ENCODE data around the gene CERK. TPM values are rescaled to one million over a fixed set of nuclear protein-coding genes. Genes with fewer than 3 reads are reported as not detected.

Gene CERK
- total and polyA plus RNA-seq, 7 experiments from 2014 or later: 40.4 to 138 (median 67.5) TPM

DNA sequence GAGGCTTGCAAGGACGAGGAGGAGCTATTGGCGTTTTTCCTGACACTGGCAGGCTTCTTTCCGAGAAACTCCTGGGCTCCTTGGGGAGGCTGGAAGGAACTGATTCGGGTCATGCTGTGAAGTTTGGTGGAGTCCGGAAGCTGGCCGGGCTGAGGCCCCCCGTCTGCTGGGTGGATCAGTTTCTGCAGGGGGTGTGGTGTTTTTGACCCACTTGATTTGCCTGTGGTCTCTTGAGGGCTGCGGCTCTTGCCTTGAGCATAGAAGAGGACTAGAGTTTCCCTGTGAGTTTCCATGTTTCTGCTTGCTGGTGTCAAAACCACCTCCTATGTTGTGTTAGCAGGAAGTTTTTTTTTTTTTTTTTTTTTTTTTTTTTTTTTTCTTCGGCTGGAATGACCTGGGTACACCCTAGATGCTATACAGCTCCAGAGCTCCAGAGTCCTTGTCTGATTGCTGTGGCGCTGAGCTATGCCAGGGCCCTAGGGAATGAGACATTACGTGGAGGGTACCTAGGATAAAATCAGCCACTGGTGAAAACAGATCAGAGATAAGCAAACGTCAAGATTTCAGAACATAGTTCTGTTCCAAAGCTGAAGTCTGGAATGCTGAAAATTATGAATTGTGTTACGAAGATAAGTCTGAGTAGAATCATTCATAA is 25.1 kb upstream of the CERK start:
- peaks cover 0 to 5% (median 0%) of the 10 kb centered on the region in 3 experiments for H3K36me3 ChIP-seq (ENCODE audit: control insufficient read depth in 2 of 3, insufficient read depth in 3 of 3, low read length in 3 of 3)
- no peaks in the 10 kb centered on the region for H3K27me3 ChIP-seq (ENCODE audit: control insufficient read depth in 2 of 2, insufficient read depth in 2 of 2, low read length in 2 of 2)
- peaks cover 53 to 79% (median 69%) of the 10 kb centered on the region in 7 donors for H3K4me1 Mint-ChIP-seq
- DNase-seq (peak in 7 of 9 donors; percentile 18 to 42 (median 25)), ATAC-seq (peak; percentile 38)
- peaks cover 0 to 13% (median 6%) of the 10 kb centered on the region in 5 donors for H3K36me3 Mint-ChIP-seq
- H3K4me3 Mint-ChIP-seq: peak overlapping the region; percentile 97 to 100 (median 99)
- peaks cover 31 to 34% of the 10 kb centered on the region in 2 donors for H3K4me1 ChIP-seq (ENCODE audit: control insufficient read depth in 2 of 2, insufficient read depth in 2 of 2, low read length in 2 of 2)
- peak overlapping the region; percentile 99 for H3K4me3 ChIP-seq (ENCODE audit: low read length)
- peak overlapping the region; percentile 97 to 100 (median 100) for H3K27ac Mint-ChIP-seq
- peak overlapping the region; percentile 99 for H3K27ac ChIP-seq (ENCODE audit: low read depth, low read length)
- no peaks in the 10 kb centered on the region for H3K9me3 ChIP-seq (ENCODE audit: control insufficient read depth in 2 of 3, low read length in 3 of 3)
- intact Hi-C loops (cut with micrococcal nuclease): no loop called here
- ChIA-PET CTCF (interaction anchor here (0.9 to 2.0 kb wide), 8 partner anchors 11 to 200 kb away, joined by 3 to 9 read pairs (median 6); no protein-coding TSS in a partner anchor), POLR2A (interaction anchor here (0.6 to 9.4 kb wide), 15 partner anchors 9 to 727 kb away, joined by 3 to 255 read pairs (median 10); partner anchors contain the start of gene CERK)
- H3K27me3 Mint-ChIP-seq: no peaks in the 10 kb centered on the region
- peaks cover 0 to 2% (median 0%) of the 10 kb centered on the region in 11 donors for H3K9me3 Mint-ChIP-seq

- no peaks in the 10 kb centered on the region for H3K27me3 Mint-ChIP-seq
- ChIA-PET CTCF (interaction anchor here (0.7 to 2.0 kb wide), 10 partner anchors 11 to 199 kb away, joined by 3 to 9 read pairs (median 4); no protein-coding TSS in a partner anchor), POLR2A (interaction anchor here (0.9 to 9.4 kb wide), 17 partner anchors 10 to 727 kb away, joined by 3 to 255 read pairs (median 6); partner anchors contain the start of gene CERK)
- peak within 1 kb of the TSS; percentile 97 to 100 (median 99) for H3K4me3 Mint-ChIP-seq
- Histone ChIP-seq H3K27me3 (ENCODE audit: control insufficient read depth in 2 of 2, insufficient read depth in 2 of 2, low read length in 2 of 2) (no peaks in the 10 kb centered on the region), H3K36me3 (ENCODE audit: control insufficient read depth in 2 of 3, insufficient read depth in 3 of 3, low read length in 3 of 3) (peaks cover 0 to 5% (median 0%) of the 10 kb centered on the region in 3 experiments), H3K27ac (ENCODE audit: low read depth, low read length) (peak within 1 kb of the TSS; percentile 99), H3K4me1 (ENCODE audit: control insufficient read depth in 2 of 2, insufficient read depth in 2 of 2, low read length in 2 of 2) (peaks cover 28 to 31% of the 10 kb centered on the region in 2 donors), H3K4me3 (ENCODE audit: low read length) (peak within 1 kb of the TSS; percentile 99), H3K9me3 (ENCODE audit: control insufficient read depth in 2 of 3, low read length in 3 of 3) (no peaks in the 10 kb centered on the region)
- intact Hi-C loops (cut with micrococcal nuclease): loop anchor here (1.0 kb wide), 5 partner anchors 13 to 199 kb away; partner anchors contain the start of gene CERK (in 1 of the 2)
- H3K4me1 Mint-ChIP-seq: peaks cover 46 to 74% (median 63%) of the 10 kb centered on the region in 7 donors
- DNase-seq: peak; percentile 89 to 95 (median 93)
- H3K27ac Mint-ChIP-seq: peak within 1 kb of the TSS; percentile 97 to 100 (median 100)
- peaks cover 0 to 2% (median 0%) of the 10 kb centered on the region in 11 donors for H3K9me3 Mint-ChIP-seq
- H3K36me3 Mint-ChIP-seq: peaks cover 0 to 12% (median under 1%) of the 10 kb centered on the region in 5 donors
- peak; percentile 93 for ATAC-seq
Observed at GRCh38 chr22:46762238-46763050, 24.4 kb upstream of the CERK start, which contains the start of gene TBC1D22A. TSS of gene TBC1D22A (plus strand) at chr22:46762650. CDS start at chr22:46762787, 137 bp downstream.

GRCh38 chr22:46761539-46762237 is 23.6 kb upstream of the CERK start:
- ChIA-PET POLR2A (interaction anchor here (1.0 to 9.4 kb wide), 14 partner anchors 11 to 198 kb away, joined by 3 to 255 read pairs (median 10); partner anchors contain the start of gene CERK), CTCF (interaction anchor here (0.7 to 2.0 kb wide), 14 partner anchors 12 to 198 kb away, joined by 3 to 9 read pairs (median 4); partner anchors contain the start of gene CERK)
- DNase-seq (no peak), ATAC-seq (no peak)
- Mint-ChIP-seq H3K4me1 (peaks cover 38 to 74% (median 63%) of the 10 kb centered on the region in 7 donors), H3K9me3 (peaks cover 0 to 9% (median under 1%) of the 10 kb centered on the region in 11 donors), H3K36me3 (peaks cover 0 to 11% (median 0%) of the 10 kb centered on the region in 5 donors), H3K27me3 (no peaks in the 10 kb centered on the region), H3K4me3 (peak overlapping the region; percentile 97 to 100 (median 99)), H3K27ac (peak overlapping the region; percentile 97 to 100 (median 100))
- H3K4me3 ChIP-seq (ENCODE audit: low read length): peak overlapping the region; percentile 99
- H3K9me3 ChIP-seq (ENCODE audit: control insufficient read depth in 2 of 3, low read length in 3 of 3): peaks cover 0 to under 1% (median 0%) of the 10 kb centered on the region in 3 experiments
- H3K36me3 ChIP-seq (ENCODE audit: control insufficient read depth in 2 of 3, insufficient read depth in 3 of 3, low read length in 3 of 3): peaks cover 0 to 5% (median 0%) of the 10 kb centered on the region in 3 experiments
- H3K27ac ChIP-seq (ENCODE audit: low read depth, low read length): peak overlapping the region; percentile 99
- H3K4me1 ChIP-seq (ENCODE audit: control insufficient read depth in 2 of 2, insufficient read depth in 2 of 2, low read length in 2 of 2): peaks cover 24 to 31% of the 10 kb centered on the region in 2 donors
- intact Hi-C loops (cut with micrococcal nuclease): loop anchor here (1.0 kb wide), 5 partner anchors 12 to 198 kb away; partner anchors contain the start of gene CERK (in 1 of the 2)
- H3K27me3 ChIP-seq (ENCODE audit: control insufficient read depth in 2 of 2, insufficient read depth in 2 of 2, low read length in 2 of 2): no peaks in the 10 kb centered on the region

DNA sequence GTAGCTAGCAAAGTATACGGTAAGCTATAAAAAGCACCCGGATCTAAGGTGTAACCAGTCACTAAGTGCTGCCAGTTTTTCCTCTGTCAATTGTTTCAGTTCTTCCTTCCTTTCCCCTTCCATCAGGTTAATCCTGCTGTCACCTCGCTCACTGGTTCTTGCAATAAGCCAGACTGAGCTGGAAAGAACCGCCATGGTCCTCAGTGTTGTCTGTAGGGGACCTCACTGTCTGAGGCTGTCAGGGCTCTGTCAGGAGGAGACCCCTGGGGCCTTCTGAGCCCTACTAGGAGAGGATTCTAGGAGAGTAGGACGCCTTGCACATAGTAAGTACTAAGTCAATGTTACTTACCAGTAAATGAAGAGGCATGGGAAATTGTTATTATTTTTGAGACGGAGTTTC is 23.0 kb upstream of the CERK start:
- Mint-ChIP-seq H3K9me3 (peaks cover 3 to 15% (median 5%) of the 10 kb centered on the region in 11 donors), H3K4me1 (peaks cover 41 to 74% (median 65%) of the 10 kb centered on the region in 7 donors), H3K36me3 (peaks cover 0 to 16% (median 4%) of the 10 kb centered on the region in 5 donors), H3K27ac (peak overlapping the region; percentile 85 to 100 (median 97)), H3K4me3 (peak overlapping the region; percentile 97 to 100 (median 99)), H3K27me3 (no peaks in the 10 kb centered on the region)
- intact Hi-C loops (cut with micrococcal nuclease): no loop called here
- CTCF ChIA-PET: interaction anchor here (0.8 to 1.6 kb wide), 5 partner anchors 22 to 40 kb away, joined by 3 to 9 read pairs (median 3); partner anchors contain the start of gene CERK
- H3K27me3 ChIP-seq (ENCODE audit: control insufficient read depth in 2 of 2, insufficient read depth in 2 of 2, low read length in 2 of 2): no peaks in the 10 kb centered on the region
- peaks cover 24 to 31% of the 10 kb centered on the region in 2 donors for H3K4me1 ChIP-seq (ENCODE audit: control insufficient read depth in 2 of 2, insufficient read depth in 2 of 2, low read length in 2 of 2)
- H3K4me3 ChIP-seq (ENCODE audit: low read length): no peak overlapping the region
- ATAC-seq: no peak
- POLR2A ChIA-PET: interaction anchor here (1.0 to 9.4 kb wide), 6 partner anchors 13 to 43 kb away, joined by 3 to 255 read pairs (median 6); partner anchors contain the start of gene CERK
- H3K36me3 ChIP-seq (ENCODE audit: control insufficient read depth in 2 of 3, insufficient read depth in 3 of 3, low read length in 3 of 3): peaks cover 0 to 5% (median 0%) of the 10 kb centered on the region in 3 experiments
- no peak for DNase-seq
- H3K9me3 ChIP-seq (ENCODE audit: control insufficient read depth in 2 of 3, low read length in 3 of 3): peaks cover 0 to 6% (median 0%) of the 10 kb centered on the region in 3 experiments
- H3K27ac ChIP-seq (ENCODE audit: low read depth, low read length): peak overlapping the region; percentile 99

- peaks cover 3 to 15% (median 5%) of the 10 kb centered on the region in 11 donors for H3K9me3 Mint-ChIP-seq
- intact Hi-C loops (cut with micrococcal nuclease): loop anchor here (1.0 kb wide), 1 partner anchor 44 kb away; no protein-coding TSS in a partner anchor
- Histone ChIP-seq H3K27ac (ENCODE audit: low read depth, low read length) (no peak overlapping the region), H3K4me3 (ENCODE audit: low read length) (no peak overlapping the region), H3K36me3 (ENCODE audit: control insufficient read depth in 2 of 3, insufficient read depth in 3 of 3, low read length in 3 of 3) (peaks cover 0 to 5% (median 0%) of the 10 kb centered on the region in 3 experiments), H3K4me1 (ENCODE audit: control insufficient read depth in 2 of 2, insufficient read depth in 2 of 2, low read length in 2 of 2) (peaks cover 11 to 19% of the 10 kb centered on the region in 2 donors), H3K27me3 (ENCODE audit: control insufficient read depth in 2 of 2, insufficient read depth in 2 of 2, low read length in 2 of 2) (no peaks in the 10 kb centered on the region), H3K9me3 (ENCODE audit: control insufficient read depth in 2 of 3, low read length in 3 of 3) (peaks cover 0 to 6% (median 0%) of the 10 kb centered on the region in 3 experiments)
- ATAC-seq: no peak
- peak in 7 of 9 donors; percentile 30 to 46 (median 41) for DNase-seq
- ChIA-PET POLR2A (interaction anchor here (0.7 to 9.4 kb wide), 7 partner anchors 13 to 44 kb away, joined by 3 to 255 read pairs (median 9); partner anchors contain the start of gene CERK), CTCF (interaction anchor here (0.8 to 6.1 kb wide), 14 partner anchors 9 to 726 kb away, joined by 3 to 70 read pairs (median 6); partner anchors contain the start of gene CERK)
- H3K27ac Mint-ChIP-seq: peak overlapping the region in 7 of 9 donors; percentile 3 to 74 (median 39)
- H3K36me3 Mint-ChIP-seq: peaks cover 0 to 16% (median 4%) of the 10 kb centered on the region in 5 donors
- H3K4me3 Mint-ChIP-seq: peak overlapping the region in 2 of 10 donors; percentile 9 to 29
- H3K4me1 Mint-ChIP-seq: peaks cover 30 to 56% (median 50%) of the 10 kb centered on the region in 7 donors
- H3K27me3 Mint-ChIP-seq: no peaks in the 10 kb centered on the region
Observed at GRCh38 chr22:46758867-46759290, 20.8 kb upstream of the CERK start.

Data from naive thymus-derived CD4-positive, alpha-beta T cell (primary cell).